ENCODE results near the gene ERN1. TPM values are rescaled to one million over a fixed set of nuclear protein-coding genes. Genes with fewer than 3 reads are reported as not detected.

The ERN1 gene
- total RNA-seq, 2 donors from 2014 or later = 131 TPM

DNA sequence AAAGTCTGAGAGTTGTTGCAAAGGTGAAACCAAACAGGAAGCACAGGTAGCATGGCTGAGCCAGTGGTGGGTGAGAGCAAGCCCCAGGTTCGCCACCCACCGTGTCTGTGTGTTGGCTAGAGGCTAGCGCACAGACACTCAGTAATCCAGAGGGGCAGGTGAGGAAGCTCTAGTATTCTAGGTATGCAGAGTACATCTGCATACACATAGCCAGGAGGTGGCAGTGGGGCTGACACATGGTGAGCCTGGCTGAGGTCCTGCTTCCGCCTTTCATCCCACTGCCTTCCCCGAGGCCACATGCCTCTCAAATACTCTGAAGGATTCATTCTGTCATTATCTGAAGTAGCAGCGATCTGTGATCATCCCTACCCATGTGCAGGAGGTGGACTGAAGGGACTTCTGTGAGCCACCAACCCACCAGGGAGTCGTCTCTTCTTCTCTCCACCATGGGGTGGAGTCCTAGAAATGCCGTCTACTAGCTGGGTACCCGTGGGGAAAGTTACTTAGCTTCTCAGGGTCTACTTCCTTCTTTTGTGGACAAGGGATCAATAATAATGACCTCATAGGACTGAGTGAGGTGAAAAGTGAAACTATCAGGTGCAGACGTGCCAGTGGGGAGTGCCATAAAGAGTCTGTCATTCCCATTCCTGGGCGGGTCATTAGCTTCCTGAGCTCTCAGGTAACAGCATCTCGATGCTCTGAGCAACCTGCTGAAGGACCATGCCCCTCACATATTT lies 73.5 kb downstream of the ERN1 start:
- peaks cover 6% of the 10 kb centered on the region for H3K9me3 Mint-ChIP-seq
- H3K36me3 Mint-ChIP-seq = peaks cover 54% of the 10 kb centered on the region
- H3K27ac Mint-ChIP-seq = peak overlapping the region; percentile 99
- H3K4me1 Mint-ChIP-seq (ENCODE audit: low read depth in 2 of 2) = peaks cover 49 to 59% of the 10 kb centered on the region in 2 donors
- peak in 1 of 2 donors; percentile 57 for ATAC-seq
- H3K4me3 Mint-ChIP-seq = peak overlapping the region; percentile 41
- no peak for DNase-seq (ENCODE audit: low spot score)
- H3K27me3 Mint-ChIP-seq = no peaks in the 10 kb centered on the region

DNA sequence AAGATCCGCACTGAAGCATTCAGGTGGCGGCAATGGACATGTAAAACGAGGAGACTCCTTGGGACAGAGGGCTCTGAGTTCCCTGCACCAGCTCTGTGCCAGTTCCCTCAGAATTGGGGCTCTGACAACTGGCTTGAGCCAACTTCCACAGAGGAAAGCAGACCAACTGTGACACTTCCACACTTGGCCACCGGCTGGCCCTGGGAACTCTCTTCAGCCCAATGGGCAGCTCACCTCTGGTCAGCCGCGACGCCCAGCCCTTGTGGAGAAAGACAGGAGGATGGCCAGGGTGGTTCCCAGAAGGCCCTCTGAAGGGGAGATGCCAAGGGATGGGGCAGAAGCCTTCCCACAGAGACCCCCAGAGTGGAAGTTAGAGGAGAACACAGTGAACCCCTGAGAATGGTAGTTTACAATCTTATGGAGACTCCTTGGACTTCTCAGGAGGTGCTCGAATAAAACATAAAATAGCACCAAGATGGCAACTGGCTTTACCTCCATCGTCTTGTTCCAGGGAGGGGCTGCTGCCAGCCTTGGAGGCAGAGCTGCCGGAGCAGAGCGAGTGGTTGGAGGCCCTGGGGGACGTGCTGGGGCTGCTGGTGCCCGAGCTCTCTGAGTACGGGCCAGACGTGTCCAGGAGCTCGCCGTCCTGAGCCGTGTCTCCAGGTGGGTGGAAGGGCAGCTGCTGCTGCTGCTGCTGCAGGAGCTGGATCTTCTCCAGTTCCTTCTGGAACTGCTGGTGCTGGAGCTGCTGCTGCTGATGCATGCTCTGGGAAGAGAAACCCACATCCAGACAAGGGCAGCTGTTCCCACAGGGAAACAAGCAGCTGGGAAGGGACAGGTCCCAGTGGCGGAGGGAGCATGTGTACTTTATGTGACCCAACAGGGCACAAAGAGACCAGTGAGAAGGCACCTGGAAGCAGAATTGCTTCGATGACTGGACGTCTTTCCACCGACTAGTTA lies 74.5 kb downstream of the ERN1 start:
- DNase-seq (ENCODE audit: low spot score) (no peak), ATAC-seq (no peak)
- H3K4me1 Mint-ChIP-seq (ENCODE audit: low read depth in 2 of 2) = peaks cover 49 to 60% of the 10 kb centered on the region in 2 donors
- H3K36me3 Mint-ChIP-seq = peaks cover 61% of the 10 kb centered on the region
- peak overlapping the region; percentile 99 for H3K27ac Mint-ChIP-seq
- no peak overlapping the region for H3K4me3 Mint-ChIP-seq
- H3K27me3 Mint-ChIP-seq = no peaks in the 10 kb centered on the region
- H3K9me3 Mint-ChIP-seq = peaks cover 5% of the 10 kb centered on the region

DNA sequence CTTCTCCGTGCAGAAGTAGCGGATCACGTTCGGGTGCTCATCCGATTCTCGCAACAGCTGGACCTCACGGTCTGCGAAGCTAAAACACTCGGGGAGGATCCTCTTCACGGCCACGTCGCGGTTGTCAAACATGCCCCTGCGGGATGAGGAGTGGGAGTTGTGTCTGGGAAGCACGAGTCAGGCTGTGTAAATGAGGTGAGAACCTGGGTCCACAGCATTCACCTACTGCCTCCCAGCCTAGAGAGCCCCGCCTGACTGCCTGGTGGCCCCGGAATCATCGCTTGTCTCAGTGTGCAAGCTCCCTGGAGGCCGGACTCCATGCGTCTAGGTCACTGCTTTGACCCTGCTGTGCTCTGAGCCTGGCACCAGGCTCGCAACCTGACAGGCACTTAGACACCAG lies 75.6 kb downstream of the ERN1 start:
- no peak overlapping the region for H3K4me3 Mint-ChIP-seq
- H3K36me3 Mint-ChIP-seq = peaks cover 54% of the 10 kb centered on the region
- H3K9me3 Mint-ChIP-seq = no peaks in the 10 kb centered on the region
- ATAC-seq (no peak), DNase-seq (ENCODE audit: low spot score) (no peak)
- H3K27ac Mint-ChIP-seq = peak overlapping the region; percentile 99
- peaks cover 44 to 60% of the 10 kb centered on the region in 2 donors for H3K4me1 Mint-ChIP-seq (ENCODE audit: low read depth in 2 of 2)
- no peaks in the 10 kb centered on the region for H3K27me3 Mint-ChIP-seq

DNA sequence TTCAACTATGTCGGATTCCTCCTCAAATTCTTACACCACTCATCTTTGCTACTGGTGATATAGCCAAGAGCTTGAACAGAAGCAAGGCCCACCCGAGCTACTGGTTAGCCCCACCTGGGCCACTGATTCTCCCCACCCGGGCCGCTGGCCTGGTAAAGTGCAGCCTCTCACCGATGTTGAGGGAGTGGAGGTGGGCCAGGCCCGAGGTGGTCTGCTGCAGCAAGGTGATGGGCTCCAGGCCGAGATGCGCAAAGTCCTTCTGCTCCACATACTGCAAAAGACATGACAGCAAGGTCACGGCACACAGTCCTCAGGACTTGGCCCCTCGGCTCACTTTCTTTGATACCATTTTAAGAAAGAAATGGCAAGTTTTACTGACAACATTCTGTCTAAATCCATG lies 76.8 kb downstream of the ERN1 start:
- Mint-ChIP-seq H3K27me3 (no peaks in the 10 kb centered on the region), H3K9me3 (no peaks in the 10 kb centered on the region), H3K4me3 (no peak overlapping the region), H3K27ac (peak overlapping the region; percentile 85 to 92), H3K4me1 (ENCODE audit: low read depth in 2 of 2) (peaks cover 33 to 54% of the 10 kb centered on the region in 2 donors), H3K36me3 (peaks cover 44% of the 10 kb centered on the region)
- ATAC-seq (no peak), DNase-seq (ENCODE audit: low spot score) (no peak)

DNA sequence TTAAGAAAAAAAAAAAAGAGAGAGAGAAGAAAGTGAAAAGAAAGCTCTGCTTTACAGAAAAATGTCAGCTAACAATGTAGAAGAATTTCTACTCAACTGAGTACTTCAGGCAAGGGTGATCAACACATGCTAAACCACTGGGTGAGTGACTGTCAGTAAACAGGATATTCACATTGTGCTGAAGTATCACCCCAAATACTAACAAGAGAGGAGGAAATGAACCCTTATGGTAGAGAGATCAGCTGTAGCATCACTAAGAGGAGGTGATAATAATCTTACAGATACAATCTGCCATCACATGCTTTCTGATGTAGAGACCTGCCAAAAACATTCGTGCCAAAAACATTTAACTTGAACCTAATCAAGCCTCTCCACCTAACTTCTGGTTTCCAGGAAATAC lies 78.8 kb downstream of the ERN1 start:
- DNase-seq (ENCODE audit: low spot score) = no peak
- peaks cover 38% of the 10 kb centered on the region for H3K36me3 Mint-ChIP-seq

DNA sequence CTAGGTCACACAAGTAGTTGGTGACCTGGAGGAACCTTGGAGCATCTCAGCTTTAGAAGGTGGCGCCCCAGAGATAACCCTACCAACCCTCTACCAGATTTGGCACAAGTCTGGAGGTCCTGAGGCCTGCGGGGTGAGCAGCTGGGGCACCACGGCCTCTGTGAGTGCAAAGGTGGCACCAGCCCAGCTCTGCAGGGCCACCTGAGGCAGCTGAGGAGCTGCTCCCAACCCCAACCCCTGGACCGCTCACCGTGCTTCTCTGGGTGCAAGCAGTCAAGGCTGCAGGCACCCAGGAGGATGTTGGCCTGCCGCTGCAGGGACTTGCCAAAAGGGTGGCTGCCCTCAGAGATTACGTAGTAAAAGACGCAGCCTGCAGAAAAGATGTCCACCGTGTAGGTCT lies 81.1 kb downstream of the ERN1 start:
- no peak overlapping the region for H3K4me3 Mint-ChIP-seq
- H3K27me3 Mint-ChIP-seq = no peaks in the 10 kb centered on the region
- H3K9me3 Mint-ChIP-seq = no peaks in the 10 kb centered on the region
- H3K27ac Mint-ChIP-seq = peak overlapping the region; percentile 85 to 92
- DNase-seq (ENCODE audit: low spot score) (no peak), ATAC-seq (no peak)
- peaks cover 21 to 31% of the 10 kb centered on the region in 2 donors for H3K4me1 Mint-ChIP-seq (ENCODE audit: low read depth in 2 of 2)
- peaks cover 40% of the 10 kb centered on the region for H3K36me3 Mint-ChIP-seq

More for the DNA sequence above, 78.8 kb downstream of the ERN1 start:
- peak; percentile 74 to 94 for ATAC-seq
- peaks cover 21 to 39% of the 10 kb centered on the region in 2 donors for H3K4me1 Mint-ChIP-seq (ENCODE audit: low read depth in 2 of 2)
- H3K27me3 Mint-ChIP-seq = no peaks in the 10 kb centered on the region
- H3K9me3 Mint-ChIP-seq = no peaks in the 10 kb centered on the region
- H3K27ac Mint-ChIP-seq = peak overlapping the region; percentile 85 to 92
- H3K4me3 Mint-ChIP-seq = peak overlapping the region; percentile 69

DNA sequence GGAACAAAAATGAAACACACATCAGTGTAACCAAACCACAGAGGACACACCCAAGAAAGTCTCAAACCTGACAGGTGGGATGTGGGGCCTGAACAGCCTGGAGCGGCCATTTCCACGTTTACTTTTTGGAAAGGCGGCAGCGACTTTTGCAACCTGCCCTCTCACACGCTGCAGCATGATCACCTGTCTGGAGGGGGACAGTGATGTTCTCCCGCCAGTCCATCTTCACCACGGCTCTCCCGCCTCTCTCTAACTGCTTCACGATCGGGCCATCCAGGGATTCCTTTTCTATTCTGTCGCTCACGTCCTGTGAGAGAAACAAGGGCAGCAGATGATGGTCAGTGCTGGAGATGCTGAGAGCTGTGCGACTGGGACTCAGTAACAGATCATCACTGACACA lies 84.8 kb downstream of the ERN1 start:
- peaks cover 9 to 15% of the 10 kb centered on the region in 2 donors for H3K4me1 Mint-ChIP-seq (ENCODE audit: low read depth in 2 of 2)
- H3K36me3 Mint-ChIP-seq = peaks cover 25% of the 10 kb centered on the region
- H3K27ac Mint-ChIP-seq = peak overlapping the region in 1 of 2 donors; percentile 65

DNA sequence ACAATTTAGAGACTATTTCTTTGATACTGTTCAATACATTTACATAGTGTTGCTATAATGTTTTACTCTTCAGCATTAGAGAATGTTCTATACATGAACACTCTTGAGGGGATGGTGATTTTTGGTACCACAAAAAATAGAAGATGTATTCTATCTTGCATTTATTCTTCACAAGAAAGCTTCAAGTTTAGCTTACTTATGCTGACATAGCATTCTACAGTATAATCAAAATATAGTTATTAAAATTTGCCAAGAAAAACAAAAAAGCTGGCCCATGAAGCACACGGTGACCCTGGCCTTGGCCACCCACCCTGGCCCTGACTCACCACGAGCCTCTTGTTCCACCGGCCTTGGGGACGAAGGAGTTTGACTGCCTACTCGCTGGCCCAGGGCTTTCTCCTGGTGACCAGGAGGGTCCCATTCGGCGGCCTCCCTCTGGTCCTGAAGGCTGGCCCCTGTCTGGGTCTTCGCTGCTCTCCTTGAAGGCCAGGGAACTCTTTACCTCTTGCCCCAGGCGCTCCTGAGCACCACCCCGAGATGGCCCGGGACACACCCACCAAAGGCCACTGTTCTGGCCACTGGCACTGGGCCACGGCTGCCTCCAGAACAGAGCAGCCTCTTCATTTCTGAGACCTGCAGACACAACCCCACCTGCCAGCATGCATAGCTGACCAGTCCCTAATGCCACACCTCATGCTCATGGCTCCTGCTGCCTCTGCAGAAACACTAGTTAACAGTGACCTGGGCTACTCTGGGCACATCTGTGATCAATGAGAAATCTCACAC lies 87.1 kb downstream of the ERN1 start:
- Mint-ChIP-seq H3K27me3 (no peaks in the 10 kb centered on the region), H3K36me3 (peaks cover 20% of the 10 kb centered on the region), H3K4me1 (ENCODE audit: low read depth in 2 of 2) (peaks cover 5% of the 10 kb centered on the region in 2 donors), H3K9me3 (no peaks in the 10 kb centered on the region), H3K4me3 (no peak overlapping the region), H3K27ac (no peak overlapping the region)
- DNase-seq (ENCODE audit: low spot score) (no peak), ATAC-seq (no peak)

More for the DNA sequence above, 84.8 kb downstream of the ERN1 start:
- DNase-seq (ENCODE audit: low spot score) (no peak), ATAC-seq (no peak)
- no peaks in the 10 kb centered on the region for H3K27me3 Mint-ChIP-seq
- no peak overlapping the region for H3K4me3 Mint-ChIP-seq
- no peaks in the 10 kb centered on the region for H3K9me3 Mint-ChIP-seq

DNA sequence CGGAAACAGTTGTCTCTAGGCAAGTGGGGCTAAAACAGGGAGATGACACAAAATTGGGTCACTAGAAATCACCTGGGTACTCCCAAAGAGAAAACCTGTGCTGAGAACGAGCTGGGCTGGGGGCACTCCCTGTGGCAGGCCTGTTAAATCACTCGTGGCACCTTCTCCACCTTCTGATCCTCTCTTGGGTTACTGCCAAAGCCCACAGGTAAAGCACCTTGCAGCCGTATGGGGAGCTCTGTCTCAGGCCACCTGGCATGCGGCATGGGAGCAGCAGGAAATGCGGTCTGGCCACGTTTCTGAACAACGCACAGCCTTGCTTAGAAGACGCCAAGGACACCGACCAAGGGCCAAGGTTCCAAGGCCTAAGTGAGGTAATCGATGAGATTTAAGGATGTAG lies 88.0 kb downstream of the ERN1 start:
- ATAC-seq = no peak
- peaks cover 5 to 8% of the 10 kb centered on the region in 2 donors for H3K4me1 Mint-ChIP-seq (ENCODE audit: low read depth in 2 of 2)
- peak overlapping the region in 1 of 2 donors; percentile 24 for H3K27ac Mint-ChIP-seq
- no peak for DNase-seq (ENCODE audit: low spot score)
- H3K27me3 Mint-ChIP-seq = no peaks in the 10 kb centered on the region
- H3K4me3 Mint-ChIP-seq = no peak overlapping the region
- H3K36me3 Mint-ChIP-seq = peaks cover 20% of the 10 kb centered on the region
- no peaks in the 10 kb centered on the region for H3K9me3 Mint-ChIP-seq

DNA sequence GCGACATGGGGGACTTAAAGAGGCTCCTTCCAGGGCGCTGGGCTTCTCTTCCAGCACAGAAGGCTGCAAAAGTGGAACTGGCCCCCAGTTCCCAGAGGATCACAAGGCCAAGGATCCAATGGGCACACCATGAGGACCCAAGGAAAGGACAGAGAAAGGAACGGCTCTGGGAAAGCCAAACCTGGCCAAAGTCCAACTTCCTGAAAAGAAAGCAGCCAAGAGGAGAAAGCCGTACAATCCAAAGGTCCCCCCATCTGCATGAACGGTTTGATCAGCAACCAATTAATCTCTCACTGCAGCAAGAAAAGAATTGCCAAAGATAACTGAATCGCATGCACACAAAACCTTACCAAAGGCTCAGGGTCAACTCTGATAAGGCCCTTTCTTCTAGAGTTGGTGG lies 89.7 kb downstream of the ERN1 start:
- Mint-ChIP-seq H3K36me3 (peaks cover 16% of the 10 kb centered on the region), H3K27ac (no peak overlapping the region), H3K4me3 (no peak overlapping the region), H3K9me3 (no peaks in the 10 kb centered on the region), H3K4me1 (ENCODE audit: low read depth in 2 of 2) (peaks cover 5 to 12% of the 10 kb centered on the region in 2 donors), H3K27me3 (no peaks in the 10 kb centered on the region)
- ATAC-seq (no peak), DNase-seq (ENCODE audit: low spot score) (no peak)

DNA sequence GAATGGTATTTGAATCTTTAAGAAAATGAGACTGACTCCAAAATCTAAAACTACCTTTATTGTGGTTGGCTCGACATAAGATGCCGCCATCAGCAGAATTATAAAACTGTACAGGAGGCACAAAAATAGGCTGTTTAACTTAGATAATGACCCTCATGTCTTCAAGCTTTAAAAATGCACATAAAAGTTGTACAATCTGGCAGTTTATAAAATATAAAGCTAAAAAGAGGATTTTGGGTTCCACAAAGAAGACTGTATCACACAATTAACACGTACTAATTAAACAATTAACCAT lies 90.9 kb downstream of the ERN1 start:
- ATAC-seq = no peak
- no peaks in the 10 kb centered on the region for H3K9me3 Mint-ChIP-seq
- peaks cover 11% of the 10 kb centered on the region for H3K36me3 Mint-ChIP-seq
- no peak overlapping the region for H3K4me3 Mint-ChIP-seq
- peaks cover 5 to 12% of the 10 kb centered on the region in 2 donors for H3K4me1 Mint-ChIP-seq (ENCODE audit: low read depth in 2 of 2)
- no peak for DNase-seq (ENCODE audit: low spot score)
- no peaks in the 10 kb centered on the region for H3K27me3 Mint-ChIP-seq
- H3K27ac Mint-ChIP-seq = peak overlapping the region in 1 of 2 donors; percentile 16

DNA sequence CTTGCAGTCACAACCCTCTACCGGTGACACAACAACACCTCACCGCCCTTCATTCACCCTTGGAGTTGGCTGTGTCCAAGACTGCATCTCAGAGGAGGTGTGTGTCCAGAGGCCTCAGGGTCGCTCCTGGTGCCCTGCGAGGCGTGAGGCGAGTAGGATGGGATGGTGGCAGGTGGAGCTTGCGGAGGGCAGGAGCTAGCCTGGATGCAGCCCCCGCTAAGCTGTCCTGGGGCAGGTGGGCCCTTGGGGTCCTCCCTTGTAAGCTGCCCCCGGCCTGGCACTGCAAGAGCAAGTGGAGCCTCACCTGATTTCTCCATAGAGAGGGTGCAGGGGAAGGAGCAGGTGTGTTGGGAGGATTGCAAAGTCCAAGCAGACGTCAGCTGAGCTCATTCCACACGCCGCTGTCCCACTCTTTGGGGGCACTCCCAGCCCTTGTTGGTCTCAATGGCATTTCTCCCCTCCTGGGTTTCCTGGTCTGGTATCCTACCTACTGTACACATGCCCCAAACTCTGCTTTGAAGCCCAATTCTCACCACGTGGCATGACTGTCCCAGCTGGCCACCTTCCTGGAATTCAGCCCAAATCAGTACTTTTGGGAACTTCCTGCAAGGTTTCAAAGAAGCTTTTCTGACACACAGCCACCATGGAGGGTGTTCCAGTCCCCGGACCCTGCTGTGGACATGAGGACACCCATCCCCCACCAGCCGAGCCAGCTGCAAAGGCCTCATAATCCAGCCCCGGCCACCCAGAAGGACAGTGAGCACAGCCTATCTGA lies 91.4 kb downstream of the ERN1 start:
- DNase-seq (ENCODE audit: low spot score) (no peak), ATAC-seq (no peak)
- no peak overlapping the region for H3K4me3 Mint-ChIP-seq
- peak overlapping the region in 1 of 2 donors; percentile 16 for H3K27ac Mint-ChIP-seq
- no peaks in the 10 kb centered on the region for H3K27me3 Mint-ChIP-seq
- H3K4me1 Mint-ChIP-seq (ENCODE audit: low read depth in 2 of 2) = peaks cover 5 to 12% of the 10 kb centered on the region in 2 donors
- H3K9me3 Mint-ChIP-seq = no peaks in the 10 kb centered on the region
- peaks cover 9% of the 10 kb centered on the region for H3K36me3 Mint-ChIP-seq

DNA sequence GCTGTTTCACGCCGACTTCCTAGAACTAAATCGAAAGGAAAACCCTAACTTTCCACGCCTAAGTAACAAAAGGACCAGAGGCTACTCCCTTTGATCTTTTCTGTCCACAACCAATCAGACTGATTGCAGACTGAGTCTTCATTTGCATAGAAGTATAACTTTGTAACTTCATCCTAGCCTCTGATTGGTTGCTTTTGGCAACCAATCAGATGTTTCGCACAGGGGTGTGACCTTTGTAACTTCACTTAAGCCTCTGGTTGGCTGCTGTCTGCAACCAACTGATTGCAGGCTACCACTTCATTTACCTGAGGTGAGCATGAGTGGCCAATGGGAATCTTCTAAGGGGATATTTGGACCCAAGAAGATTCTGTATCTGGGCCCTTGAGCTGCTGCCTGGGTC lies 92.1 kb downstream of the ERN1 start:
- H3K36me3 Mint-ChIP-seq = peaks cover 6% of the 10 kb centered on the region
- no peaks in the 10 kb centered on the region for H3K9me3 Mint-ChIP-seq
- H3K4me1 Mint-ChIP-seq (ENCODE audit: low read depth in 2 of 2) = peaks cover 5 to 9% of the 10 kb centered on the region in 2 donors
- no peaks in the 10 kb centered on the region for H3K27me3 Mint-ChIP-seq
- no peak overlapping the region for H3K4me3 Mint-ChIP-seq
- no peak overlapping the region for H3K27ac Mint-ChIP-seq
- ATAC-seq = no peak
- DNase-seq (ENCODE audit: low spot score) = no peak
